ENCODE results near the gene ACSL5.
A peak's percentile ranks its signal among the peaks of the same experiment; 100 is the strongest.
"Not testable (repeated sequence)": the region's sequence is repeated elsewhere in the genome, so short reads cannot be mapped to it uniquely, and the experiment has no call there.

The ACSL5 gene

DNA sequence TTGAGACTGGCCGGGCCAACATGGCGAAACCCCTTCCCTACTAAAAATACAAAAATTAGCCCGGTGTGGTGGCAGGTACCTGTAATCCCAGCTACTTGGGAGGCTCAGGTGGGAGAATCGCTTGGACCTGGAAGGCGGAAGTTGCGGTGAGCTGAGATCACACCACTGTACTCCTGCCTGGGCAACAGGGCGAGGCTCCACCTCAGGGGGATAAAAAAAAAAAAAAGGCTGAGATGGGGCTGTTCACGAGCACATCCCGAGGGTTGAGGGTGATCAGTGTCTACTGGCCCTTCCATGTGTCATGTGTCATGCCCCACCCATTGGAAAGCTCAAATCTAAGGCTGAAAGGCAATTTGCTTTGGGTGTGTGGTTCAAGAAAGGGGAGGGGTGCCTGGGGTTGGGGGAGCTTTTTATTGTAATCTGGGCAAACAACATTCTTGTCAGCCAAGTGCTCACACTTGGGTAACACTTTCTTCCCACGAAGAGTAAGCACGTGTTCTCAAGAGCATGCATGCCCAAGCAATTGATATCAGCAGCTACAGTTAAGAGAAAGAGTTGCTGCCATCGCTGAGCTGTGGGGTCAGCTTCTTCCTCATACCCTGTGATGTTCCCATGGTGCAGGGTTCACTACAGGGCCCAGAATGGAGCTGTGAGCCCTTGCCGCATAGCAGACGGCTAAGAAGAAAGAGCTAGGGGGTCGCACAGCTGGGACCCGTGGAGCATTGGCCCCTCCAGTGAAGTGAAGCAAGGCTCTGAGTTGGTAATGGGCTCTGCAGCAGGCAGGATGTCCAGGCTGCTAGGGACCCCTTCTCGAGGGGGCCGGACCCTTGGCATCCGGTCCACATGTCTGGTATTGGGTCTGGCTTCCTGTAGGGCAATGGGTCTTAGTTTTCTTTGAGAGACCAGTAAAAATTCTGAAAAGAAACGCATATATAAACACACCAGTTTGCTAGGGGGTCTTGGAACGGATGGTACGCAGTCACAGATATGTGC is 9.9 kb upstream of the ACSL5 start:
- Mint-ChIP-seq H3K27ac (no peak overlapping the region), H3K9me3 (no peaks in the 10 kb centered on the region), H3K4me1 (peaks cover 6% of the 10 kb centered on the region), H3K36me3 (no peaks in the 10 kb centered on the region), H3K4me3 (no peak overlapping the region)
- ATAC-seq: no peak
- peak in 1 of 2 donors; percentile 38 for DNase-seq (ENCODE audit: low spot score in 2 of 2)

GRCh38 chr10:112365014-112365432 is 8.9 kb upstream of the ACSL5 start:
- H3K27ac Mint-ChIP-seq: no peak overlapping the region
- H3K4me1 Mint-ChIP-seq: peaks cover 12% of the 10 kb centered on the region
- DNase-seq (ENCODE audit: low spot score in 2 of 2) (peak in 1 of 2 donors; percentile 32), ATAC-seq (no peak)
- no peaks in the 10 kb centered on the region for H3K9me3 Mint-ChIP-seq
- no peaks in the 10 kb centered on the region for H3K36me3 Mint-ChIP-seq
- no peak overlapping the region for H3K4me3 Mint-ChIP-seq

DNA sequence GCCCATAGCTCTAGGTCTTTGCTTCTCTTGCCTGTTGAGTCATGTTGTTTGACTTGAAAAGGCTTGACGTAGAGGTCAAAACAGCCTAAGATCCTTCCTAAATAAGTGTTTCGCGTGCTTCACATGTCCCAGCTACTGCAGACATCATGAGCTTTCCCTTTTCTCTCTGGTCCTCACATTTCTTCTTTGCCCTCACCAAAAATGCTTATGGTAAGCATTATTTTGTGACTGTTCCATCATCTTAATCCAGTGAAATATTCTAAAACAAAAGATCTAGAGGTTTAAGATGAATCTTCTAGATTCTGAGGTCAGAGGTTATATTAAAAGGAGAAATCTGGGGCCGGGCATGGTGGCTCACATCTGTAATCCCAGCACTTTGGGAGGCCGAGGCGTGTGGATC is 8.5 kb upstream of the ACSL5 start:
- no peak overlapping the region for H3K27ac Mint-ChIP-seq
- no peaks in the 10 kb centered on the region for H3K9me3 Mint-ChIP-seq
- no peak overlapping the region for H3K4me3 Mint-ChIP-seq
- ATAC-seq (no peak), DNase-seq (ENCODE audit: low spot score in 2 of 2) (no peak)
- no peaks in the 10 kb centered on the region for H3K36me3 Mint-ChIP-seq
- H3K4me1 Mint-ChIP-seq: peaks cover 13% of the 10 kb centered on the region

- no peak for ATAC-seq
- peak overlapping the region; percentile 0 for H3K4me3 Mint-ChIP-seq
- H3K9me3 Mint-ChIP-seq: no peaks in the 10 kb centered on the region
- H3K36me3 Mint-ChIP-seq: no peaks in the 10 kb centered on the region
- peaks cover 22% of the 10 kb centered on the region for H3K4me1 Mint-ChIP-seq
- DNase-seq (ENCODE audit: low spot score in 2 of 2): peak in 1 of 2 donors; percentile 26
- no peak overlapping the region for H3K27ac Mint-ChIP-seq
Observed at GRCh38 chr10:112366992-112367391, 6.9 kb upstream of the ACSL5 start.

DNA sequence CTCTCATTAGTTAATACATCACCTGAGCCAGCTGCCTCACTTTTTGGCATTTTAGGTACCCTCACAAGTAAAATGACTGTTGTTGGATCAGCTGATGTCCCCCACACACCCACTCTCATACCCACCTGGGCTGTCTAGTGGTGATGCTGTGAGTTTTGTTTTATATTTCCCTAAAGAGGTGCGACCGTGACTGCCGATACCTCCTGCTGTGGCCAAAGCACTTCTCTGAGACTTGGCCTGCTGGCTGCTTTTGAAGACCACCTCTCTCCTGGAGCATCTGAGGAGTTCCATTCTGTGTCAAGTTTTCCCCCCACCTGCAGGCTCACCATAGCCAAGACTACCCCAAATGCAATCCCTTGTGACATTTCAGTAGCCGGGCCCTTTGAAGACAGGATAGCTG is 6.4 kb upstream of the ACSL5 start:
- Mint-ChIP-seq H3K4me3 (peak overlapping the region; percentile 0), H3K36me3 (no peaks in the 10 kb centered on the region), H3K9me3 (no peaks in the 10 kb centered on the region), H3K4me1 (peaks cover 22% of the 10 kb centered on the region), H3K27ac (no peak overlapping the region)
- ATAC-seq (no peak), DNase-seq (ENCODE audit: low spot score in 2 of 2) (peak in 1 of 2 donors; percentile 44)

- H3K27ac Mint-ChIP-seq: peak overlapping the region; percentile 70
- H3K9me3 Mint-ChIP-seq: no peaks in the 10 kb centered on the region
- no peaks in the 10 kb centered on the region for H3K36me3 Mint-ChIP-seq
- peak overlapping the region; percentile 47 for H3K4me3 Mint-ChIP-seq
- peaks cover 36% of the 10 kb centered on the region for H3K4me1 Mint-ChIP-seq
- DNase-seq (ENCODE audit: low spot score in 2 of 2): peak; percentile 4 to 60
- peak; percentile 88 for ATAC-seq
Observed at GRCh38 chr10:112369495-112370423, 4.2 kb upstream of the ACSL5 start.

DNA sequence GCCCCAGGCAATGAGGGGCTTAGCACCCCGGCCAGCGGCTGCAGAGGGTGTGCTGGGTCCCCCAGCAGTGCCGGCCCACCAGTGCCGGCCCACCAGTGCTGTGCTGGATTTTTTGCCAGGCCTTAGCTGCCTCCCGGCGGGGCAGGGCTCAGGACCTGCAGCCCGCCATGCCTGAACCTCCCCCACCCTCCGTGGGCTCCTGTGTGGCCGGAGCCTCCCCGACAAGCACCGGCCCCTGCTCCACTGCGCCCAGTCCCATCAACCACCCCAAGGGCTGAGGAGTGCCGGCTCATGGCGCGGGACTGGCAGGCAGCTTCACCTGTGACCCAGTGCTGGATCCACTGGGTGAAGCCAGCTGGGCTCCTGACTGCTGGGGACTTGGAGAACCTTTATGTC is 3.5 kb upstream of the ACSL5 start:
- DNase-seq (ENCODE audit: low spot score in 2 of 2): no peak
- peaks cover 43% of the 10 kb centered on the region for H3K4me1 Mint-ChIP-seq
- no peaks in the 10 kb centered on the region for H3K36me3 Mint-ChIP-seq
- no peaks in the 10 kb centered on the region for H3K9me3 Mint-ChIP-seq
- peak overlapping the region; percentile 47 for H3K4me3 Mint-ChIP-seq
- H3K27ac Mint-ChIP-seq: no peak overlapping the region
- ATAC-seq: no peak

- not testable (repeated sequence) for H3K36me3 Mint-ChIP-seq, H3K9me3 Mint-ChIP-seq, ATAC-seq, H3K4me3 Mint-ChIP-seq, H3K27ac Mint-ChIP-seq
- DNase-seq (ENCODE audit: low spot score in 2 of 2): peak in 1 of 2 donors; percentile 37
- peaks cover 51% of the 10 kb centered on the region for H3K4me1 Mint-ChIP-seq
Observed at GRCh38 chr10:112371326-112371725, 2.6 kb upstream of the ACSL5 start.

- not testable (repeated sequence) for H3K36me3 Mint-ChIP-seq, H3K9me3 Mint-ChIP-seq, ATAC-seq, H3K27ac Mint-ChIP-seq, H3K4me3 Mint-ChIP-seq
- DNase-seq (ENCODE audit: low spot score in 2 of 2): peak in 1 of 2 donors; percentile 46
- peaks cover 58% of the 10 kb centered on the region for H3K4me1 Mint-ChIP-seq
Observed at GRCh38 chr10:112372182-112372810, 1.6 kb upstream of the ACSL5 start.

- H3K27ac Mint-ChIP-seq: peak overlapping the region; percentile 100
- ATAC-seq (peak; percentile 63), DNase-seq (ENCODE audit: low spot score in 2 of 2) (no peak)
- H3K4me3 Mint-ChIP-seq: peak overlapping the region; percentile 98
- no peaks in the 10 kb centered on the region for H3K9me3 Mint-ChIP-seq
- peaks cover 71% of the 10 kb centered on the region for H3K4me1 Mint-ChIP-seq
- H3K36me3 Mint-ChIP-seq: peaks cover 23% of the 10 kb centered on the region
Observed at GRCh38 chr10:112374724-112375541, 1.0 kb downstream of the ACSL5 start.

DNA sequence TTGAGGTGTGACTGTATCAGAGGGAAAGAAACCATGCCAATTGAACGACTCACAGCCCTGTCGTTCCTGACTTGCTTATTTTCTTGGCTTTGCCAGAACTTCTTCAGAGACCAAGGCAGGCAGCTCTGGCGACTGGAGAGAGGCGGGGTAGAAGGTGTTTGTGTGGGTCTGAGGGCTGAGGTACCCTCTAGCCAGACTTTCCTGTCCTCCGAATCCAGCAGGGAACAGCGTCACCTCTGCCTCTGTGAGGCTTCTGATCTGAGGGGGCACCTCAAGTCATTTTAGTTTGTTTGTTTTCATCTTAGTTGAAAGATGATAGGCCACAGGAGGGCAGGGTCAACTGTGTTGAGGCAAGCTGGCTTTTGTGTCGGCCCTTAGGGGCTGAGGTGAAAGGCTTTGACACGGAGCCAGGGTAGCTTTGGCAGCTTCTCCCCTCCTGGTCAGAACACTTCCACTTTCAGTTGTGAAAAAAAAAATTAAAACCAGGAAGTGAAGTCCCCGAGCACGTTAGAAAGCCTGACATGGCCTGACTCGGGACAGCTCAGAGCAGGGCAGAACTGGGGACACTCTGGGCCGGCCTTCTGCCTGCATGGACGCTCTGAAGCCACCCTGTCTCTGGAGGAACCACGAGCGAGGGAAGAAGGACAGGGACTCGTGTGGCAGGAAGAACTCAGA is 1.9 kb downstream of the ACSL5 start:
- ATAC-seq (peak; percentile 79), DNase-seq (ENCODE audit: low spot score in 2 of 2) (peak; percentile 22 to 77)
- peaks cover 28% of the 10 kb centered on the region for H3K36me3 Mint-ChIP-seq
- H3K4me1 Mint-ChIP-seq: peaks cover 76% of the 10 kb centered on the region
- H3K27ac Mint-ChIP-seq: peak overlapping the region; percentile 100
- no peaks in the 10 kb centered on the region for H3K9me3 Mint-ChIP-seq
- H3K4me3 Mint-ChIP-seq: peak overlapping the region; percentile 98

GRCh38 chr10:112376396-112376790 is 2.5 kb downstream of the ACSL5 start:
- DNase-seq (ENCODE audit: low spot score in 2 of 2): peak in 1 of 2 donors; percentile 12
- peak overlapping the region; percentile 100 for H3K27ac Mint-ChIP-seq
- no peaks in the 10 kb centered on the region for H3K9me3 Mint-ChIP-seq
- H3K4me3 Mint-ChIP-seq: peak overlapping the region; percentile 98
- peaks cover 33% of the 10 kb centered on the region for H3K36me3 Mint-ChIP-seq
- ATAC-seq: peak; percentile 47
- peaks cover 76% of the 10 kb centered on the region for H3K4me1 Mint-ChIP-seq

DNA sequence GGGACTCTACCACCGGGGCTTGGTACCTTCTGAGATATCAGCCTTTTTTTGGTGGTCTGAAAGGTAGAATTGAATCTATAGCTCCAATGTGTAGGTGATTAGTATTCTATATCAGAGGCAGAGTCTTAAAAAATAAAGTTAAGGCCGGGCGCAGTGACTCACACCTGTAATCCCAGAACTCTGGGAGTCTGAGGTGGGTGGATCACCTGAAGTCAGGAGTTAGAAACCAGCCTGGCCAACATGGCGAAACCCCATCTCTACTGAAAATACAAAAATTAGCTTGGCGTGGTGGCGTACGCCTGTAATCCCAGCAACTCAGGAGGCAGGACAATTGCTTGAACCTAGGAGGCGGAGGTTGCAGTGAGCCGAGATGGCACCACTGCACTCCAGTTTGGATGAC is 3.2 kb downstream of the ACSL5 start:
- peak overlapping the region; percentile 100 for H3K27ac Mint-ChIP-seq
- H3K4me3 Mint-ChIP-seq: peak overlapping the region; percentile 98
- ATAC-seq, H3K9me3 Mint-ChIP-seq: not testable (repeated sequence)
- peak in 1 of 2 donors; percentile 38 for DNase-seq (ENCODE audit: low spot score in 2 of 2)
- peaks cover 35% of the 10 kb centered on the region for H3K36me3 Mint-ChIP-seq
- H3K4me1 Mint-ChIP-seq: peaks cover 77% of the 10 kb centered on the region

Data from stimulated activated effector memory CD8-positive, alpha-beta T cell treated with anti-CD3 and anti-CD28 coated beads, Interleukin-12 subunit alpha, Interleukin-12 subunit beta, amount 100 ng/mL, for 72 hours (primary cell).